WERI-Rb-1 (cell line): ENCODE results near the gene CEP95.
"Not testable (repeated sequence)": the region's sequence is repeated elsewhere in the genome, so short reads cannot be mapped to it uniquely, and the experiment has no call there.

ENCODE experiments used
- DNase-seq: peaks from one replicate; pipeline ENCODE4 v3.0.0-alpha.2; 2020
- H3K27ac ChIP-seq: fragments of 250-450 bp; sonication (Bioruptor Pico); 2 replicates; pipeline ENCODE4 v1.5.1; 2020; ENCODE audit warnings: mild to moderate bottlenecking, moderate library complexity
- H3K27me3 ChIP-seq: fragments of 250-450 bp; sonication (Bioruptor Pico); 2 replicates; pipeline ENCODE4 v1.5.1; 2021; ENCODE audit warnings: mild to moderate bottlenecking, low read depth, moderate library complexity; ENCODE audit not compliant: insufficient read depth, severe bottlenecking
- H3K36me3 ChIP-seq: fragments of 250-450 bp; sonication (Bioruptor Pico); 2 replicates; pipeline ENCODE4 v1.5.1; 2020; ENCODE audit warnings: mild to moderate bottlenecking, moderate library complexity
- H3K4me3 ChIP-seq: 2 replicates; pipeline ENCODE4 v1.5.1; 2011; ENCODE audit warnings: low read depth, mild to moderate bottlenecking, control low read depth, low read length
- H3K9me3 ChIP-seq: fragments of 250-450 bp; sonication (Bioruptor Pico); 2 replicates; pipeline ENCODE4 v1.5.1; 2021; ENCODE audit warnings: mild to moderate bottlenecking, moderate library complexity; ENCODE audit not compliant: severe bottlenecking
- TF ChIP-seq, protein P1 (sequence below): IDR thresholded peaks from 2 replicates; pipeline ENCODE4 v1.5.1; 2011; ENCODE audit warnings: low read depth, mild to moderate bottlenecking, control low read depth, inconsistent platforms, low read length

Gene CEP95

DNA sequence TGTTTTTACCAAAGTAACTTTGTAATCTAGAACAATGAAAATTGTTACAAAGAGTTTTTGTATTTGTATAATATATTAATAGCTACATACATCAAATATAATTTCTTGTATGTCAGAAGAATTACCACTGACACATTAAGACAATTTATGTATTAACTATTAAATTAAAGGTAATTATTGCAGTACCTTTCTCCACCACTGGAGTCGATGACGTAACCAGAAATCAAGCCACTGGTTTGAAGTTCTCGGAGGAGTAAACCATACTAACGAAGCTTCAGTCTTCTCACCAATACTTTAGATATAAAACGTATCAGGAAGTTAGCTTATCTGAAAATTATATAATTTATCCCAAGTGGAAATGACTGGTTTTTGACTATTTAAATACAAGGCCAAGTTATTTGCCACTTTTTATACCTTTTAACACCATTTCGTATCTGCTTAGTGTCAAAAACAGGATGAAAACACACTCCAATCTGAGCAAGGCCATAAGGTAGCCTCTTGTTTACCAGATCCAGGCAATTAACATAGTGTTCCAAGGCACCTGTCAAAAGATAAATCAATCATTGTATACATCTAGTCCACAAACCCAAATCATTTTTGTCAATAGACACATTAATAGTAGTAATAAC is 14.2 kb upstream of the CEP95 start:
- TF ChIP-seq, protein P1, sequence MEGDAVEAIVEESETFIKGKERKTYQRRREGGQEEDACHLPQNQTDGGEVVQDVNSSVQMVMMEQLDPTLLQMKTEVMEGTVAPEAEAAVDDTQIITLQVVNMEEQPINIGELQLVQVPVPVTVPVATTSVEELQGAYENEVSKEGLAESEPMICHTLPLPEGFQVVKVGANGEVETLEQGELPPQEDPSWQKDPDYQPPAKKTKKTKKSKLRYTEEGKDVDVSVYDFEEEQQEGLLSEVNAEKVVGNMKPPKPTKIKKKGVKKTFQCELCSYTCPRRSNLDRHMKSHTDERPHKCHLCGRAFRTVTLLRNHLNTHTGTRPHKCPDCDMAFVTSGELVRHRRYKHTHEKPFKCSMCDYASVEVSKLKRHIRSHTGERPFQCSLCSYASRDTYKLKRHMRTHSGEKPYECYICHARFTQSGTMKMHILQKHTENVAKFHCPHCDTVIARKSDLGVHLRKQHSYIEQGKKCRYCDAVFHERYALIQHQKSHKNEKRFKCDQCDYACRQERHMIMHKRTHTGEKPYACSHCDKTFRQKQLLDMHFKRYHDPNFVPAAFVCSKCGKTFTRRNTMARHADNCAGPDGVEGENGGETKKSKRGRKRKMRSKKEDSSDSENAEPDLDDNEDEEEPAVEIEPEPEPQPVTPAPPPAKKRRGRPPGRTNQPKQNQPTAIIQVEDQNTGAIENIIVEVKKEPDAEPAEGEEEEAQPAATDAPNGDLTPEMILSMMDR, result no peak
- Histone ChIP-seq H3K4me3 (no peak overlapping the region), H3K27ac (no peak overlapping the region), H3K9me3 (no peaks in the 10 kb centered on the region), H3K27me3 (no peaks in the 10 kb centered on the region), H3K36me3 (peaks cover 48% of the 10 kb centered on the region)
- no peak for DNase-seq

DNA sequence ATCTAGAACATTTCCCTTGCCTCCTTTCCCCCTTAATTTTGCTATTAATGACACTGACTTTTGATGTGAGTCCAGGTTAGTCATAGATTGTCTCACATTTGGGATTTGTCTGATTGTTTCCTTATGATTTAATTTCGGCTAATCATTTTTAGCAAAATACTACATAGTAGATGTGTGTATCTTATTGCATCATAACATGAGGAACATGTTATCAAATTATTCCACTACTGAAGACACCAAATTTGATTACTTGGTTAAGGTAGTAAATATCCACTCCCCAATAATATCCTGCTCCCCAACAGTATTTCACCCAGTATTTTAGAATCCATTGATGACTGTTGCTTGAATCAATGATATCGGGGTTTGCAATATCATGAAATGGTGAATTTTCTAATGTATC is 12.7 kb upstream of the CEP95 start:
- no peak for DNase-seq
- no peaks in the 10 kb centered on the region for H3K9me3 ChIP-seq
- H3K4me3 ChIP-seq, result no peak overlapping the region
- no peaks in the 10 kb centered on the region for H3K27me3 ChIP-seq
- TF ChIP-seq, protein P1, result no peak
- H3K36me3 ChIP-seq, result peaks cover 48% of the 10 kb centered on the region
- H3K27ac ChIP-seq, result no peak overlapping the region

DNA sequence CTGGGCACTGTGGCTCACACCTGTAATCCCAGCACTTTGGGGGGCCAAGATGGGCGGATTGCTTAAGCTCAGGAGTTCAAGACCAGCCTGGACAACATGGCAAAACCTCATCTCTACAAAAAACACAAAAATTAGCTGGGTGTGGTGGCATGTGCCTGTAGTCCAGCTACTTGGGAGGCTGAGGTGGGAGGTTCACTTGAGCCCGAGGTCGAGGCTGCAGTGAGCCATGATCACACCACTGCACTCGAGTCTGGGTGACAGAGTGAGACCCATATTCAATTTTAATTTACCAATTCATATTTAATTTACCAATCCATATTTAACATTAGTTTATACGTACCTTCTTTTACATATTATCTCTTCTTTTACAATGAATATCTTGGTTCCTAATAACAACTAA is 11.5 kb upstream of the CEP95 start:
- not testable (repeated sequence) for DNase-seq, H3K4me3 ChIP-seq, H3K9me3 ChIP-seq, H3K27ac ChIP-seq, H3K27me3 ChIP-seq
- H3K36me3 ChIP-seq, result peaks cover 55% of the 10 kb centered on the region

DNA sequence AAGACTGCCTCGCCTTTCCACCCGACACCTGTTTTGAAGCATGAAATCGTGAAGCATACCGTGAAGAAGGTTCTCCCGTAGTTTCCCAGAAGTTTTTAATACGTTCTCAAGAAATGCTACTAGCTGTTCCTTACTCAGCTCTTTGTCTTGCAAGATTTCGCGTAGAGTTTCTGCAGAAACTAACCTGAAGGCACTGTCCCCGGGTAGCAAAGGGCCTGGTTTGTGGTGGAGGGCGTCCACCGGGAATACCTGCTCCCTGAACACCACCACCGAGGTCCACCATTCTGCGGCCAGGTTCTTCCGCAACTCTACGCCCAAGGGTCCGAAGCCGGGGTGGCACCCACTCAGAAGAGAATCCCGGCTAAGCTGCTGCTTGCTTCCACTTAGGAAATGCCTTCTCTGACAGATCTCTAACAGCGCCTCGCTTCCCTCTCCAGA is 10.4 kb upstream of the CEP95 start:
- peak overlapping the region; percentile 93 for H3K27ac ChIP-seq
- H3K36me3 ChIP-seq, result peaks cover 58% of the 10 kb centered on the region
- TF ChIP-seq, protein P1, result no peak

DNA sequence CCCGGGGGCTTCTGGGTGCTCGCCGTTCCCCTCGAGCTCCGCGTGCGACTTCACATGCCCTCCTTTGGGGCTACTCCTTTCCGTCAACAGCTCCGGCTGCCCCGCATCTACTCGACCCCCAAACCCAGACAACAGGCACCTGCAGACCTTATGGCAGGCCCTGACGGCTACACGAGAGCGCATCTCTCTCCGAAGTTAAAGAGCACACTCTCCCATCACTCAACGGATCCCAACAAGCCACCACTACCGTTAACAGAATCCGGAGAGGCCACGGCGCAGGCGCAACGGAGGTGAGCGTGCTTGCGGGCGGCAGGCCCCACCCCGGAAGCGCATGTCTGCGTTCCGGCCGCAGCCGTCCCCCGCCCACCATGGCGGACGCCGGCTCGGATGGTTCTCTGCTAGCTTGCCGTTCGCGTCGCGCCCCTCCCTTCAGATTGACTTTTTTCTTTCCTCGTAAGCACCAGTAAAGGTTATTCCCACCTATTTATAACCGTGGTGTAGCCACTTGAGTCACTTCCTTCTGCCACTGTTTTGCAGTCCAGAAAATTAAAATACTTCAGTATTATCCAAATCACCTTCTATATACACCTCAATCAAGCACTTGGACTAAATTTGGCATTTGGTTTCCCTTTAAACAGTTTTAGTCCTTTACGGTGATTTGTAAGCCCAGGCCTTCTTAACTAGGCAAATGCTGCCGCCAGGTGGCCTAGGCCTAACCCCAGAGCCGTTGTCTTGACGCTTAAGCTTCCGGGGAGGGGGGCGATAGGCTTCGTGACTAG is 9.8 kb upstream of the CEP95 start, which contains the start of gene POLG2:
Gene POLG2 (minus strand): TSS at position 269 of the 779 bp plus-strand sequence. CDS start 86 bp downstream, at position 183.
- peak within 1 kb of the TSS; percentile 93 for H3K27ac ChIP-seq
- DNase-seq, result peak; percentile 98
- H3K9me3 ChIP-seq, result no peaks in the 10 kb centered on the region
- peak within 1 kb of the TSS; percentile 77 for H3K4me3 ChIP-seq
- H3K36me3 ChIP-seq, result peaks cover 60% of the 10 kb centered on the region
- no peaks in the 10 kb centered on the region for H3K27me3 ChIP-seq
- TF ChIP-seq, protein P1, result peak; percentile 76

More for the DNA sequence above, 10.4 kb upstream of the CEP95 start:
- Histone ChIP-seq H3K27me3 (no peaks in the 10 kb centered on the region), H3K4me3 (peak overlapping the region; percentile 77), H3K9me3 (no peaks in the 10 kb centered on the region)
- DNase-seq, result no peak

DNA sequence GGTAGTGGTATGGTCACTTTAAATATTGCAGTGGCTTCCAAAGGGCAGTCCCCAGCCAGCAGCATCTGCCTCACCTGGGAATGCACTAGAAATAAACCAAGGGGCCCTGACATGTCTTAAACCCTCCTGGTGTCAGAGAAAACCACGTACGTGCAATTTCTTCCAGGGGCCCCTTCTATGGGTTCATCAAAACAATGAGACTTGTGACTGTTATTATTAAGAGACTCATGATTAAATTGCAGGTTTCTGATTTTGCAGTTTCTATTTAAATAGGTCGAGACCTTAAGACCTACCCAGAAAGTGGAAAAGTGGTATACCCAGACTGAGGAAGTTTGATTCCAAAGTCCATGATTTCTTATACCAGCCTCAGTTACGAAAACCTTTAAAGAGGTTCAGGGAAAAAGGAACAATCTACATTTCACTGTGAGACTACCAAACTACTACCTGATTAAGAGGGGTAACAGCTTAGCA is 9.2 kb upstream of the CEP95 start:
- peak overlapping the region; percentile 93 for H3K27ac ChIP-seq
- H3K4me3 ChIP-seq, result peak overlapping the region; percentile 77
- peaks cover 60% of the 10 kb centered on the region for H3K36me3 ChIP-seq
- no peaks in the 10 kb centered on the region for H3K27me3 ChIP-seq
- H3K9me3 ChIP-seq, result no peaks in the 10 kb centered on the region
- no peak for DNase-seq
- TF ChIP-seq, protein P1, result no peak
